GM12878 (cell line): Measurements from ENCODE around the gene MACROD2. TPM values are rescaled to one million over a fixed set of nuclear protein-coding genes. Genes with fewer than 3 reads are reported as not detected.

ENCODE experiments used
- ATAC-seq: fragments of 200-7000 bp; cut with Tn5 transposase; 3 replicates; pipeline ENCODE4 v1.9.1; 2020; ENCODE audit warnings: mild to moderate bottlenecking, moderate library complexity
- BruUV-seq: library from RNA; stranded (reverse); fragments of 400-500 nt; replicated peaks from 2 replicates; lab custom pipeline; 2021; lab: Mats Ljungman, UMichigan
- CTCF ChIA-PET: fragments of 300-600 bp; sonication (Branson Sonifier 250); formaldehyde crosslinking; extraction: SDS; loops from one replicate; lab custom pipeline; 2021; ENCODE audit warnings: inconsistent platforms; lab: Yijun Ruan, JAX
- POLR2A ChIA-PET: fragments of 350-600 bp; formaldehyde crosslinking; extraction: SDS; loops from one replicate; lab custom pipeline; 2021; ENCODE audit warnings: inconsistent platforms; lab: Charles Lee
- RAD21 ChIA-PET: fragments of 300-600 bp; sonication (Branson Sonifier 250); formaldehyde crosslinking; loops from one replicate; lab custom pipeline; 2023; ENCODE audit warnings: antibody characterized with exemption; ENCODE audit not compliant: unreplicated experiment; lab: Charles Lee
- SMC1A ChIA-PET: fragments of 300-600 bp; sonication (Branson Sonifier 250); formaldehyde crosslinking; loops from one replicate; lab custom pipeline; 2023; ENCODE audit not compliant: unreplicated experiment, uncharacterized antibody; lab: Charles Lee
- DNase-seq: peaks from one replicate; pipeline ENCODE4 v3.0.0-alpha.2; 2011; ENCODE audit warnings: low read depth, low spot score
- FAIRE-seq: peaks from 3 replicates; lab custom pipeline; 2011; peaks lifted over from hg19 to GRCh38; lab: Jason Lieb, UNC
- H2AFZ ChIP-seq: 2 replicates; pipeline ENCODE4 v1.6.0; 2011; ENCODE audit warnings: low read depth, low read length, control low read depth; ENCODE audit not compliant: control insufficient read depth
- H3K27ac ChIP-seq: 2 replicates; pipeline ENCODE4 v1.5.1; 2011; ENCODE audit warnings: control low read depth; ENCODE audit not compliant: control insufficient read depth, insufficient read depth
- H3K27me3 ChIP-seq, 2 experiments: replicated peaks in 1 of 2; 2 replicates each; pipeline versions ENCODE4 v1.6.0 to v1.6.1; 2011; ENCODE audit warnings: low read length in 1 of 2; ENCODE audit not compliant: control insufficient read depth in 2 of 2, insufficient read depth in 2 of 2
- H3K36me3 ChIP-seq, 2 experiments: 2 replicates each; pipeline ENCODE4 v1.5.1; 2011; ENCODE audit warnings: low read length in 1 of 2; ENCODE audit not compliant: control insufficient read depth in 2 of 2, insufficient read depth in 2 of 2
- H3K4me1 ChIP-seq: 2 replicates; pipeline ENCODE4 v1.6.1; 2011; ENCODE audit warnings: mild to moderate bottlenecking, low read length, moderate library complexity, mixed read lengths; ENCODE audit not compliant: control insufficient read depth, insufficient read depth
- H3K4me2 ChIP-seq: 2 replicates; pipeline ENCODE4 v1.6.0; 2011; ENCODE audit warnings: control low read depth; ENCODE audit not compliant: control insufficient read depth, insufficient read depth
- H3K4me3 ChIP-seq: fragments of 200-600 bp; sonication (generic); 2 replicates; pipeline ENCODE4 v1.5.1; 2016
- H3K79me2 ChIP-seq: 2 replicates; pipeline ENCODE4 v1.6.0; 2011; ENCODE audit warnings: low read length; ENCODE audit not compliant: control insufficient read depth, insufficient read depth
- H3K9ac ChIP-seq: 2 replicates; pipeline ENCODE4 v1.8.0; 2011; ENCODE audit warnings: low read length, control low read depth, mixed read lengths; ENCODE audit not compliant: control insufficient read depth, insufficient read depth
- H3K9me3 ChIP-seq: replicated peaks from 3 replicates; pipeline ENCODE4 v1.5.1; 2011; ENCODE audit warnings: mild to moderate bottlenecking, low read length; ENCODE audit not compliant: control insufficient read depth, insufficient read depth
- H4K20me1 ChIP-seq: 2 replicates; pipeline ENCODE4 v1.6.0; 2011; ENCODE audit not compliant: control insufficient read depth, insufficient read depth
- CEBPZ ChIP-seq: fragments of 150-350 bp; IDR thresholded peaks from 2 replicates; pipeline ENCODE4 v1.6.1; 2016; ENCODE audit warnings: low read depth, low read length
- MTA3 ChIP-seq: IDR thresholded peaks from 2 replicates; pipeline ENCODE4 v1.6.1; 2012; ENCODE audit warnings: low read length, inconsistent platforms, borderline replicate concordance
- WGBS: methylation state at CpG from one replicate; pipeline ENCODE4 v1.1.6; 2016; ENCODE audit warnings: low lambda C conversion rate; ENCODE audit not compliant: insufficient replicate concordance, insufficient coverage; ENCODE audit errors: missing lambda C conversion rate; 5-methylcytosine and 5-hydroxymethylcytosine counted together
- in situ Hi-C: fragments of 300-500 bp; cut with MboI; formaldehyde crosslinking; loops from 9 replicates; pipeline ENCODE4 v1.14.3; 2018; ENCODE audit warnings: mixed read lengths
- intact Hi-C: fragments of 100-400 bp; cut with micrococcal nuclease; formaldehyde crosslinking; loops from one replicate; pipeline ENCODE4 v1.14.2; 2022; ENCODE audit not compliant: unreplicated experiment
- polyA plus RNA-seq, 11 experiments: library from polyadenylated mRNA; depleted of rRNA in 4 of 11; unstranded in 6 of 11; stranded (reverse) in 5 of 11; fragments of >200 nt; fragmentation: Nextera tagmentation in 4 of 11; fragmentation: Illumina TruSeq in 1 of 11; extraction: Ambion mirVana in 4 of 11; extraction: Trizol in 1 of 11; gene quantifications; 1 replicate in 1 of 11; 2 replicates in 10 of 11; pipeline versions ENCODE4 v1.2.1 to v1.2.3, GENCODE V29; 2011 to 2016; ENCODE audit warnings: inconsistent platforms in 2 of 11, missing spikeins in 2 of 11, low read depth in 1 of 11
- total RNA-seq, 4 experiments: library from RNA; depleted of rRNA in 3 of 4; stranded (reverse); fragments of >200 nt in 3 of 4; fragmentation: Illumina TruSeq in 1 of 4; extraction: Trizol in 1 of 4; gene quantifications; 2 replicates each; pipeline versions ENCODE4 v1.2.1 to v1.2.3, GENCODE V29; 2013 to 2021
- TF ChIP-seq, protein P1 (sequence below): fragments of 450-650 bp; IDR thresholded peaks from 2 replicates; pipeline ENCODE4 v1.6.1; 2017; ENCODE audit warnings: low read depth, mild to moderate bottlenecking, moderate library complexity

MACROD2 gene
- total and polyA plus RNA-seq, 10 of the 15 experiments (the other 5 are each of a cell fraction or from before 2014, with no cell fraction given): 1.1 to 21.5 (median 2.2) TPM

- Histone ChIP-seq H3K27ac (no peak overlapping the region), H3K79me2 (no peaks in the 10 kb centered on the region), H3K9me3 (no peaks in the 10 kb centered on the region; the same call in 1 of the 3 replicates), H2AFZ (no peak overlapping the region), H4K20me1 (no peaks in the 10 kb centered on the region), H3K36me3 (no peaks in the 10 kb centered on the region), H3K4me3 (no peak overlapping the region), H3K27me3 (no peaks in the 10 kb centered on the region), H3K4me1 (no peaks in the 10 kb centered on the region), H3K9ac (no peak overlapping the region), H3K4me2 (no peak overlapping the region)
- ATAC-seq (no peak), DNase-seq (no peak), FAIRE-seq (no peak)
- ChIA-PET CTCF (no interaction called here), POLR2A (no interaction called here), SMC1A (no interaction called here), RAD21 (no interaction called here)
- in situ Hi-C loops (no loop called here), intact Hi-C loops (no loop called here)
- TF ChIP-seq CEBPZ: no peak
- TF ChIP-seq, protein P1, sequence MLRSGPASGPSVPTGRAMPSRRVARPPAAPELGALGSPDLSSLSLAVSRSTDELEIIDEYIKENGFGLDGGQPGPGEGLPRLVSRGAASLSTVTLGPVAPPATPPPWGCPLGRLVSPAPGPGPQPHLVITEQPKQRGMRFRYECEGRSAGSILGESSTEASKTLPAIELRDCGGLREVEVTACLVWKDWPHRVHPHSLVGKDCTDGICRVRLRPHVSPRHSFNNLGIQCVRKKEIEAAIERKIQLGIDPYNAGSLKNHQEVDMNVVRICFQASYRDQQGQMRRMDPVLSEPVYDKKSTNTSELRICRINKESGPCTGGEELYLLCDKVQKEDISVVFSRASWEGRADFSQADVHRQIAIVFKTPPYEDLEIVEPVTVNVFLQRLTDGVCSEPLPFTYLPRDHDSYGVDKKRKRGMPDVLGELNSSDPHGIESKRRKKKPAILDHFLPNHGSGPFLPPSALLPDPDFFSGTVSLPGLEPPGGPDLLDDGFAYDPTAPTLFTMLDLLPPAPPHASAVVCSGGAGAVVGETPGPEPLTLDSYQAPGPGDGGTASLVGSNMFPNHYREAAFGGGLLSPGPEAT: no peak
- no peak for TF ChIP-seq MTA3
- WGBS: 55% methylated on average over 2 of the region's 2 CpGs
- BruUV-seq: no TSS peak
Measured at GRCh38 chr20:15544742-15545141, 1549.4 kb downstream of the MACROD2 start.
